ENCODE results near the gene ABCG4. TPM values are rescaled to one million over a fixed set of nuclear protein-coding genes. Genes with fewer than 3 reads are reported as not detected.
"Not testable (repeated sequence)": the region's sequence is repeated elsewhere in the genome, so short reads cannot be mapped to it uniquely, and the experiment has no call there.

The ABCG4 gene
- total RNA-seq, 1 experiment from 2014 or later, result not detected

DNA sequence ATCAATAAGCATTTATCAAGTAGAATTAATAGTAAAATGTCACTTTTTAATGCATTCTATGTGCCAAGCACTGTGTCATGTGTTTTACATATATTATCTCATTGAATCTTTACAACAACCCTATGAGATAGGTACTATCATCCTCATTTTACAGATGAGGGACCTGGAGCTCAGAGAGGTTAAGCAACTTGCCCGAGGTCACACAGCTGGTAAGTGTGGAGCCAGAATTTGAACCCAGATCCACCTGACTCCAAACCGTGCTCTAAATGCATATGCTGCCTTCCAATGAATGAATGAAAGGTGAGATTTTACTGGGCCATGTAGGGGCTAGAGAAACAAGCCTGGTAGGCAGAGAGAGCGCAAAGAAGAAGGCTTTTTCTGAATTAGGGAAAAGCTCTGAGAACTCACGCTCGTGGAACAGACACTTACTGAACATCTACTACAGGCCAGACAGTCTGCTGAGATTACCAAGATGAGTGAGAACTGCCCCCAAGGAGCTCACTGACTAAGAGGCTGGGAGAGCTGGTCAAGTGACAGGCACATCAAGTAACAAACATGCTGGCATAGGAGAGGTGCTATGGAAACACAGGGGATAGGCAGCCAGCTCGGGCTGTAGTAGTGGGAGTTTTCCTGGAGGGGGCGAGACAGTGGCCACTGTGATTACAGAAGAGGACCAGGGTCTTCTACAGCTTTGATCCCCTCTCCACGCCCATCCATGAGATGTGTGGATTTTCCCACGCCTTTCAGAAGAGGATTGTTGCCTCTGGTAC, 4.4 kb downstream of the ABCG4 start:
- no peak for DNase-seq (ENCODE audit: low spot score)

DNA sequence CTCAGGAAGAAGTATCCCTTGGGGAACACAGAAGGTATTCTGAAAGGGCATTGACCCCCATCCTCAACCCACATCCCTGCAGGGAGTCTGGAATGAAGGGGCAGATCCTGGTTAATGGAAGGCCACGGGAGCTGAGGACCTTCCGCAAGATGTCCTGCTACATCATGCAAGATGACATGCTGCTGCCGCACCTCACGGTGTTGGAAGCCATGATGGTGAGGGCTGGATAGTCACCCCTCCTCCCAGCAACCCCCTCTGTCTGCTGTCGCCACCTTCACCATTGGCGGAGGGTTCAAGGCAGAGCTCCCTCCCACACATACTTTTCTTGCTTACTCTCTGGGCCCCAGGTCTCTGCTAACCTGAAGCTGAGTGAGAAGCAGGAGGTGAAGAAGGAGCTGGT, 5.3 kb downstream of the ABCG4 start:
- no peak for DNase-seq (ENCODE audit: low spot score)

DNA sequence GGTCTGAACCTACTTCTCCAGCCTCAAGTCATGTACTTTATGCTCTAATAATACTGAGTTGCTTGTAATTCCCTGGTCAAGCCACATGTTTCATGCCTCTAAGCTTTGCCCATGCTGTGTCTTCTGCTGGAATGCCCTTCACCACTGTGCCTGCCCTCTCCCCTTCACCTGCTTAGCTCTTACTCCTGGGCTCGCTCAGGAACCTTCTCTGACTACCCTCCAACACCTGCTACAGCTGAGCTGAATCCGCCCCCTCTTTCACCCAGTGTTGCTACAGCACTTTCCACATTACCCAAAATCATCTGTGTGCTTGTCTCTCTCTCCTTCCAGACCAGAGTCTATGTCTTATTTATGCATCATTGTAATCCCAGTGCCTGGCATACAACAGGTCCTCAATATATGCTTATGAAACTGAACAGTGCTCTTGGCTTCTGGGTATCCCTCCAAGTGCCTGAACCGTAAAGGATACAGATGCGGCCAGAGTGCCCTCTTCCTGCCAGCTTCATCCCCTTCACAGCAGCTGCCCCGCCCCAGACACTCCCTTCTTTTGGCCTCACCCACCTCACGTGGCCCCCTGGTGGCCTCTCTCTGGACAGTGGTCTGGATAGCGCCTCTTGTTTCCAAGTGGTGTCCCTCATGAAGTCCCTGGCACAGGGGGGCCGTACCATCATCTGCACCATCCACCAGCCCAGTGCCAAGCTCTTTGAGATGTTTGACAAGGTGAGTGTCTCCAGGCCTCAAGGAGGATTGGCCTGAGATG, 7.1 kb downstream of the ABCG4 start:
- no peak for DNase-seq (ENCODE audit: low spot score)

DNA sequence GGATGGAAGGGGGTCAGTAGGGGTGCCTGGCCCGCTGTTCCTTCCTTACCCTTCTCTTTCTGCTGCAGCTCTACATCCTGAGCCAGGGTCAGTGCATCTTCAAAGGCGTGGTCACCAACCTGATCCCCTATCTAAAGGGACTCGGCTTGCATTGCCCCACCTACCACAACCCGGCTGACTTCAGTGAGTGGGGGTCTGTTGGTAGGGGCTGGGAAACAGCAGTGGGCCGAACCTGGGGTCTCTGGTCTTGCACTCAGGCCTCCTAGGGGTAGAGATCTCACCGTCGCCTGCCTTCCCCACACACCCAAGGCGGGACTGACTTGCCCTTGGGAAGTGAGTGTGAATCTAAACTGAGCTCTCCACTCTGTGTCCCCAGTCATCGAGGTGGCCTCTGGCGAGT, 7.6 kb downstream of the ABCG4 start:
- no peak for DNase-seq (ENCODE audit: low spot score)

DNA sequence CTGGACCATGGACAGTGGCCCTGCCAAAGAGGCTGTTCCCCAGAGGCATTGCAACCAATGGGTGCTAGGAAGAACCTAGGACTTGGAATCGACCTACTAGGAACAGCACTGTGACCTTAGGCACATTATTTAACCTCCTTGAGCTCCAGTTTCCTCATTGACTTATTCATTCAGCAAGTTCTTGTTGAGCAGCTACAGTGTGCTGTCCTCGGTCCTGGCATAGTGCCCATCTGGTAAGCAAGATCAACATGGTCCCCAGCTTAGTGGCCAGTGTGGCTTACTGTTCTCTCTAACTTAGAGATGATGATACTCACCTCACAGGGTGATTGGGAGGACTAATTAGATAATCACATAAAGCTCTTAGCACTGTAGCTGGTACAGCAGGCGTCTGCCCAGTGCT, 8.2 kb downstream of the ABCG4 start:
- peak; percentile 48 for DNase-seq (ENCODE audit: low spot score)

DNA sequence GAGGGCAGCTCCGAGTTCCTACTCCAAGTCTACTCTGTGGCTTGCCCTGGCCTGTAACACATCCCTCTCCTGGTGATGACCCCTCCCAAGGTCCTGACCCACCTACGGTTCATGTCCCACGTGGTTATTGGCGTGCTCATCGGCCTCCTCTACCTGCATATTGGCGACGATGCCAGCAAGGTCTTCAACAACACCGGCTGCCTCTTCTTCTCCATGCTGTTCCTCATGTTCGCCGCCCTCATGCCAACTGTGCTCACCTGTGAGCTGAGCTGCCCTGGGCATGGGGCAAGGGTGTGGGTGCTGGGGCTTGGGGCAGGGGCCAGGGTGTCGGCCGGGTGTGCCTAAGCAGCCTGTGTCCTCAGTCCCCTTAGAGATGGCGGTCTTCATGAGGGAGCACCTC, 9.6 kb downstream of the ABCG4 start:
- DNase-seq (ENCODE audit: low spot score), result no peak

DNA sequence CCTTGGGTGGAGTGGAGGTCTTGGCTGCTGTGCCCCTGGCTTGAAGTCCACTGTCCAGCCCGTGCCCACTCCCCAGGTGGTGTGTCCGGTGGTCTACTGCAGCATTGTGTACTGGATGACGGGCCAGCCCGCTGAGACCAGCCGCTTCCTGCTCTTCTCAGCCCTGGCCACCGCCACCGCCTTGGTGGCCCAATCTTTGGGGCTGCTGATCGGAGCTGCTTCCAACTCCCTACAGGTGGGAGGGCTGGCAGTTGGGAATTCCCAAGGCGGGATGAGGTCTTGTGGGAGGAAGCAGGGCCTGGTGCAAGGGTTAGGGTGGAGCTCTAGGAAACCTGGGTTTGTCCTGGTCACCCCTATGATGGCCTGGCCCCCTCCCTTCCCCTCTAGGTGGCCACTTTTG, 11.3 kb downstream of the ABCG4 start:
- DNase-seq (ENCODE audit: low spot score), result no peak

DNA sequence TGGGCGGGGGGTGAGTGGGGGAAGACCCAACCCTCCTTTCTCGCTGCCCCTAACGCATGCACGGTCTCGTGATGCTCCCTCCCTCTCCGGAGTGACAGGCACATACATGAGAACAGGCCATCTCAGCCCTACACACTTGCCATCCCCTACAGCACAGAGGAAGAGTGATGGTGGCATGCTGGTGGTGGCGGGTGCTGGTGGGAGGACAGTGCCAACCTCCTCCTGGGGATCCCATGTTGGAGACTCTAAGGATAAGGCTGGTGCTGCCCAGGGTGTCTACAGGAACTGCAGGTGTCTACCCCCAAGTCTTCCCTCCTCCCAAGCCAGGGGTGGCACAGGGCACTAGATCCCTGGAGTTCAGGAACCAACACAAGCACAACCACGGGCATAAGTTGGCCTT, 13.0 kb downstream of the ABCG4 start:
- no peak for DNase-seq (ENCODE audit: low spot score)

DNA sequence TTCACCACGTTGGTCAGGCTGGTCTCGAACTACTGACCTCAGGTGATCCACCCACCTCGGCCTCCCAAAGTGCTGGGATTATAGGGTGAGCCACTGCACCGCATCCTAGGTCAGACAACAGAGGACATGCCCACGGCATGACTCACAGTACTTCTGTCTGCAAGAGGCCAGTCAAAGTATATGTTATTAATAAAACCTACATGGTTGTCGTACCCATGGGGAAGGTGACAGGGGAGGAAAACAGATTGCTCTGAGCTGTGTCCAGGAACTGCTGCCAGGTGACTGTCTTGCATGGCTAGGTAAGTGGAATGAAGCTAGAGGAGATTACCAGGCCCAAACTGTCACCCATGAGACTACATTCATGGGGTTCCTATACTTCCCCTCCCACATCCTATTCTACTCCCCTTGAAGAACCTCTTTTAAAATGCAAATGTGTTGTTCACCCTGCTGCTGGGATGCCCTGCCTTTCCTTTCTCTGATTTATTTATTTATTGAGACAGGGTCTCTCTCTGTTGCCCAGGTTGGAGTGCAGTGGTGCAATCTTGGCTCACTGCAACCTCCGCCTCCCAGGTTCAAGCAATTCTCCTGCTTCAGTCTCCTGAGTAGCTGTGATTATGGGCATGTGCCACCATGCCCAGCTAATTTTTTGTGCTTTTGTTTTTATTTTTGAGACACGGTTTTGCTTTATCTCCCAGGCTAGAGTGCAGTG, 17.7 kb downstream of the ABCG4 start:
- no peak for DNase-seq (ENCODE audit: low spot score)

DNA sequence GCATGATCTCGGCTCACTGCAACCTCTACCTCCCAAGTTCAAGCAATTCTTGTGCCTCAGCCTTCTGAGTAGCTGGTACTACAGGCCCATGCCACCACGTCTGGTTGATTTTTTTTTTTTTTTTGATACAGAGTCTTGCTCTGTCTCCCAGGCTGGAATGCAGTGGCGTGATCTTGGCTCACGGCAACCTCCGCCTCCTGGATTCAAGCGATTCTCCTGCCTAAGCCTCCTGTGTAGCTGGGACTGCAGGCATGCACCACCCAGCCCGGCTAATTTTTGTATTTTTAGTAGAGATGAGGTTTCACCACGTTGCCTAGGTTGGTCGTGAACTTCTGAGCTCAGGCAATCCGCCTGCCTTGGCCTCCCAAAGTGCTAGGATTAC, 18.2 kb downstream of the ABCG4 start:
- not testable (repeated sequence) for DNase-seq (ENCODE audit: low spot score)

DNA sequence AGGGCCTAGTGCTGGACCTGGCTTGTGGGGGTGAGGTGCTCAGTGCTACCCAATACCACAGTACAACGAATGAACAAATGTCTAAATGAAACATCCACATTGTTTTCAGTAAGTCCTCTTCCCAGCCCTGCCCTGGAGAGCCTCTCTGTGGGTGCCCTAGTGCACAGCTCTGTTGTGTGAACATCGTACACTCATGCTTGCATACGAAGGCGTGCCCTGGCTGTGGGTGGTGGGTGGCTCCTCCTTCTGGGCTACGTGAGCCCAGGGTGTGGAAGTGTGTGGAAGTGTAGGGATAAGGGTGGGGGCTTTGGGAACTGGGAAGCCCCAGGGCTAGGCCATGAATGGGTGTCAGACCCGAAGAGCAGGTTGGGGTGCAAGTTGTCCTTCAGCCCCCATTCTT, 19.1 kb downstream of the ABCG4 start:
- DNase-seq (ENCODE audit: low spot score), result no peak

DNA sequence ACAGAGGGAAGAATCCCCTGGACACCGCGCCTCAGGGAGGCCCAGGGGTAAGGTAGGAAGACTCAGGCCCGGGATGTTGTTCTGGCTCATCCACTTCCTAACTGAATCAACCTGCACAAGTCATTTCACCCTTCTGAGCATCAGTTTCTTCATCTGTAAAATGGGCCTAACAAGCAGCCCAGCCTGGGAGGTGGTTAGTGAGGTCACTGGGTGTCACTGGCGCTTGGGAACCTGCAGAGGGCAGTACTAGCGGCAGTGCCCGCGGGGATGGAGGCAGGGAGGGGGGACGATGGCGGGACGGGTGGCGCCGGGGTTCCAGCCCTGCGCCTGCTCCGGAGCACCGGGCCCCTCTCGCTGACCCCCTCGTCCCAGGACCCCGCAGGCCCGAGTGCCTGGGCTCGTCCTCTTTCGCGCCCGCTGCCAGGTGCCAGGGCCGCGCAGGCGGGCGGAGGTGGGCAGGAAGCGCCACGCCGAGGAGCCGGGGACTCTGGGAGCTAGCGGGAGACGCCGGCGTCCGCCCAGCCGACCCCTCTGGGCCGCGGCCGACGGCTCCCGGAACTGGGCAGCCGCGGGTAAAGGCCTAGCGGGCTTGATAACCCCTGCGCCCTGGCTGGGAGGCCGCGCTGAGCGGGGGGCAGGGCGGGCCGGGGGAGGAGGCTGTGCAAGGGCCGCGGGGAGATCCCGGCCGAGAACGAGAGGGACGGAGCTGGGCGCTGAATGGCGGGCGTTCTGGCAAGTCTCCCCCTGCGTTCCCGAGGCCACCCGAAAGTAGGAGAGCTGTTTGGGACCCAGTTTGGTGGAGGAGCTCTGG, 19.8 kb downstream of the ABCG4 start, which contains the start of gene NLRX1:
Gene NLRX1 (plus strand): TSS at position 255 of the 811 bp plus-strand sequence. CDS start 2,679 bp downstream, outside the sequence.
- DNase-seq (ENCODE audit: low spot score), result peak; percentile 88

DNA sequence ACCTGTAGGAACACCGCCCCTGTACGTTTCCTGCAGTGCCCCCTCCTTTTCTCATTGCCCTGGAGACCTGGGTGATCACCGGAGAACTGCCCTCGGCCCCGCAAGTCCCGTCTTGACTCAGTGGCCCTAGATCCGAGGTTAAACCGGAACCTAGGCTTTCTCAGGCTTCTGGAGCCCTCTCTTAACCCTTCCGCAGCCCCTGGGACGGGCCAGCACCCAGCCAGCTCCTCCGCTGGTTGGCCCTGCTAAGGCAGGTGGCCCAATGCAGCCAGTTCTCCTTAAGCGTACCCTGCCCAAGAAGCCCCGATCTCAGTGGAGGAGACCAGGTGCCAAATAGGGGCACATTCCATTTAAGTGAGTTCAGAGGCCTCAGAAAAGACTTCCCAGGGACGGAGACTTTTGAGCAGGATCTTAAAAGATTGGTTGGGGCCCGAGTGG, 20.4 kb downstream of the ABCG4 start:
- no peak for DNase-seq (ENCODE audit: low spot score)

DNA sequence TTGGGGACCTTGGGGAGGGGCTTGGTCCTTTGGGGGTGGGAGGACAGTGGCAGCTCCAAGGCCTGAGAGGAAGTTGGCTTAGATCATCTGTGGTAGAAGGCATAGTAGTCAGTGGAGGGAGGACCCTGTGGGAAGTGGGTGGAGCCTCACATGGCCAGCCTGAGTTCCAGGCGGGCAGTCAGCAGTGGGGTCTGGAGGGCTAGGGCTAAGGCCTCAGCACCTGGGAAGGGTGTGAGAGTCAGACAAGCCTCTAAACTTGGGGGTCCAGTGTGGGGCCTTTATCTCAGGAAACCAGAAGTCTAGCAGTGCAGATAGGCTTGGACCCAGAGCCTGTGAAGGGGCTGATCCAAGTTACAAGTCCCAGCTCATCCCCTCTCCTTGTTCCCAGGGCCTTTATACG, 23.7 kb downstream of the ABCG4 start:
- DNase-seq (ENCODE audit: low spot score), result no peak

DNA sequence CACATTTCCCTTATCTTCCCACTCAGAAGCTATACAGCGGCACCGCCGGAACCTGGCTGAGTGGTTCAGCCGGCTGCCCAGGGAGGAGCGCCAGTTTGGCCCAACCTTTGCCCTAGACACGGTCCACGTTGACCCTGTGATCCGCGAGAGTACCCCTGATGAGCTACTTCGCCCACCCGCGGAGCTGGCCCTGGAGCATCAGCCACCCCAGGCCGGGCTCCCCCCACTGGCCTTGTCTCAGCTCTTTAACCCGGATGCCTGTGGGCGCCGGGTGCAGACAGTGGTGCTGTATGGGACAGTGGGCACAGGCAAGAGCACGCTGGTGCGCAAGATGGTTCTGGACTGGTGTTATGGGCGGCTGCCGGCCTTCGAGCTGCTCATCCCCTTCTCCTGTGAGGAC, 24.6 kb downstream of the ABCG4 start:
- DNase-seq (ENCODE audit: low spot score), result no peak

DNA sequence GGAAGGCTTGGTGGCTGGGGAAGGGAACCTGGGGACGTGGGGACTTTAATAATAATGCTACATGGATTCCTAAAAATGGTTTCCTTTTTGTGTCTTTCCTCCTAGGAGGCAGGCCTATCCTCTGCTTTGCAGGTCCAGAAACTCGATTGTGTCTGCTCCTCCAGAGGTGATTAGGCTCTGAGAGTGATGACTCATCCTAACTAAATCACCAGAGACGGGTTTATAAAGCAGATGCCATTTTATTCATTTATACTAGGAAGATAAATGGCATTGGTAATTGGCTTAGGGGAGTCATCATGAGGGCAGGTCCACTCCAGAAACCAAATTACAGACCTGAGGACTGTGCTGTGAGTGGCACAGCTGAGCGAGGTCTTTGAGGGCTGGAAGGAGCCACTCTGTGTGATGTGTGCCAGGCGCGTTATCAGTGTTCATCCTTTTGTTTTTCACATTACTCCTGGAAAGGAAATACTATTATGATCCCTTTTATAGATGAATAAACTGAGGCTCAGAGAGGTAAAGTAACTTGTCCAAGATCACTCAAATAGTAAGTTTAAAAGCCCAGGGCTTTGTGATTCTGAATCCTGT, 26.7 kb downstream of the ABCG4 start:
- DNase-seq (ENCODE audit: low spot score), result peak; percentile 45

DNA sequence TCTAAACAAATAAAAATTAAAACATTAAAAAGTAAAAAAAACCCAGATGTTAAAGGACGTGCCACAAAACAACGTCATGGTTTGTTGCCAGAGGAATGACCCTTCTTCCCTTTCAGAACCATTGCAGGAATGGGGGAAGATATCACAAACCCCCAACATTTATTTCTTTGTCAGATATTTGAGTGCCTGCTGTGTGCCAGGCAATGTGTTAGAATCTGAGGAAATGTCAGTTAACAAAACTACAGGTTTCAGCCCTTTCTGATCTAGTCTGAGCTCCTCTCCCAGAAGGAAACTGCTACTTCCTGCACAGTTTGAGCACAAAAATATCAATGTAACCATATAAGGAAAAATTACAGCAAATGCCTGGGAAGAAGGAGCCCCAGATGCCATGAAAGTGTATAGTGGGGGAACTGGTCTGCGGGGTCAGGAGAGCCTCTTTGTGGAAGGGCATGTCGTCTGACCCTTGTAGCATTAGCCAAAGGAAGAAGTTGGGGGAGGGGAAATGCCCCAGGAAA, 29.4 kb downstream of the ABCG4 start:
- no peak for DNase-seq (ENCODE audit: low spot score)

DNA sequence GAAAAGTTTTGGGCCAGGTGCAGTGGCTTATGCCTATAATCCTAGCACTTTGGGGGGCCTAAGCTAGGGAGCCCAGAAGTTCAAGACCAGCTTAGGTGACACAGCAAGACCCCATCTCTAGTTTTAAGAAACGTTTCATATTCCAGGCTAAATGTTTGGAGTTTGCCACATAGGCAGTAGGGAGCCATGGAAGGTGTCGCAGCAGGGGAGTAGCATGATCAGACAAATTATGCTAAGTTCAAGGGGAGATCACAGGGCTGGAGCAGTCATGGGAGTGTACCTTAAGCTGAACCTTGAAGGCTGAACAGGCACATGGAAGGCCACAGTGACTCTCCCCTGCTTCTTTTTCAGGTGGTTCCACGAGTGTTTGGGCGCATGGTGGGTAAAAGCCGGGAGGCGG, 30.5 kb downstream of the ABCG4 start:
- DNase-seq (ENCODE audit: low spot score), result no peak

DNA sequence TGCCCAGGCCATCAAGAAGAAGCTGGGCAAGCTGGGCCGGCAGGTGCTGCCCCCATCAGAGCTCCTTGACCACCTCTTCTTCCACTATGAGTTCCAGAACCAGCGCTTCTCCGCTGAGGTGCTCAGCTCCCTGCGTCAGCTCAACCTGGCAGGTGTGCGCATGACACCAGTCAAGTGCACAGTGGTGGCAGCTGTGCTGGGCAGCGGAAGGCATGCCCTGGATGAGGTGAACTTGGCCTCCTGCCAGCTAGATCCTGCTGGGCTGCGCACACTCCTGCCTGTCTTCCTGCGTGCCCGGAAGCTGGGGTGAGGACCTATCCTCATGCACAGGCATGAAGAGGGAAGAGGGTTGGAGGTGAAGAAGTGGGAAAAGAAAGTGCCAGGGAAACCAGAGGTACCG, 31.1 kb downstream of the ABCG4 start:
- DNase-seq (ENCODE audit: low spot score), result peak; percentile 19

DNA sequence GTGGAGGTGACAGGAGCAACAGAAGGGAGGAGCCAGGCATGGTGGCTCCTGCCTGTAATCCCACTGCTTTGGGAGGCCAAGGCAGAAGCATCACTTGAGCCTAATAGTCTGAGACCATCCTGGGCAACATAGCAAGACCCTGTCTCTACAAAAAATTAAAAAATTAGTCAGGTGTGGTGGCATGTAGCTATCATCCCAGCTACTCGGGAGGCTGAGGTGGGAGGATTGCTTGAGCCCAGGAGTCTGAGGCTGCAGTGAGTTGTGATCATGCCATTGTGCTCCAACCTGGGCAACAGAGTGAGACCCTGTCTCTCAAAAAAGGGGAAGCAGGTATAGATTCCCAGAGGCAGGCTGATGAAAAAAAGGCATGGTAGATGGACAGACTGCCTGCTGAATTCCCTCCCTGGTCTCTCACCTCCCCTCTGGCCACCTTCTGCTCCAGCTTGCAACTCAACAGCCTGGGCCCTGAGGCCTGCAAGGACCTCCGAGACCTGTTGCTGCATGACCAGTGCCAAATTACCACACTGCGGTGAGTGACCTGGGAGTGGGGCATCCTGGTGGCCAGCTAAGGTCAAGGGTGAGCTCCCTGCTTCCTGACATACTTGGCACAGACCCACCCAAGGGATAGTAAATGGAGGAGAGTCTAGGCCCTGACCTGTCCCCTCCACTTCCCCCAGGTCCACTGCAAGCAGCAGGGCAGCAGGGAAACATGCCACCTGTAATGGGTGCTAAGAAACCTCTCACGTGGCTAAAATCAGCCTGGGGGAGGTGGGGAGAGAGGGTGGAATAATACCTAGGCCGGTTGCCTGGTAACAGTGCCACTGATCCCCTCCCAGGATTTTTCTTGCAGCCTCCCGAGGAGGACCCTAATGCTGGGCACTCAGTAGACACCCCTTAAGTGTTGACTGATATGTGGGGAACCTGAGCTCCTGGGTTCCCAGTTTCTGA, 32.2 kb downstream of the ABCG4 start:
- no peak for DNase-seq (ENCODE audit: low spot score)
